Adrenal gland (tissue), 5 donors: ENCODE measurements around the gene CPSF4.

Experiments
- CTCF ChIP-seq, 6 experiments: fragments of 450-650 bp in 4 of 6; fragments of 200-600 bp in 2 of 6; sonication (generic) in 1 of 6; IDR thresholded peaks; 1 replicate in 5 of 6; 2 replicates in 1 of 6; pipeline versions ENCODE4 v1.5.1 to v1.8.0; 2016 to 2021; ENCODE audit warnings: antibody characterized with exemption in 6 of 6, mild to moderate bottlenecking in 2 of 6, moderate library complexity in 1 of 6
- POLR2A ChIP-seq, 2 donors: fragments of 450-650 bp; IDR thresholded peaks; one replicate each; pipeline ENCODE4 v1.6.1; 2017; ENCODE audit warnings: antibody characterized with exemption in 2 of 2, mild to moderate bottlenecking in 2 of 2, moderate library complexity in 1 of 2
- donor health status: DM: no; HTN: no; CAD: no.

GRCh38 chr7:99468336-99468918 is 29.7 kb downstream of the CPSF4 start:
- no peak for TF ChIP-seq CTCF (IDR thresholded peaks at IDR 0.05)
- TF ChIP-seq POLR2A (IDR thresholded peaks at IDR 0.05): no peak
